KMS-11 (cell line): Measurements from ENCODE around the gene RGS13.

Source experiments
- H2AFZ ChIP-seq: fragments of 200-600 bp; sonication (generic); 2 replicates; pipeline ENCODE4 v1.6.1; 2016; ENCODE audit warnings: antibody characterized with exemption, mixed run types, low read depth
- H3K27ac ChIP-seq: fragments of 200-600 bp; sonication (generic); 2 replicates; pipeline ENCODE4 v1.6.1; 2016; ENCODE audit warnings: mild to moderate bottlenecking, mixed run types
- H3K27me3 ChIP-seq: fragments of 200-600 bp; sonication (generic); 2 replicates; pipeline ENCODE4 v1.6.1; 2017; ENCODE audit warnings: mild to moderate bottlenecking, low read depth, mixed run types, moderate library complexity; ENCODE audit not compliant: insufficient read depth
- H3K36me3 ChIP-seq: fragments of 200-600 bp; sonication (generic); 2 replicates; pipeline ENCODE4 v1.6.1; 2017; ENCODE audit warnings: mild to moderate bottlenecking, mixed run types; ENCODE audit not compliant: insufficient read depth
- H3K4me1 ChIP-seq: fragments of 200-600 bp; sonication (generic); 2 replicates; pipeline ENCODE4 v1.6.1; 2016; ENCODE audit warnings: mild to moderate bottlenecking, low read depth, mixed run types; ENCODE audit not compliant: poor library complexity, severe bottlenecking
- H3K4me2 ChIP-seq: fragments of 200-600 bp; sonication (generic); 2 replicates; pipeline ENCODE4 v1.7.0; 2016; ENCODE audit warnings: mild to moderate bottlenecking, mixed run types
- H3K4me3 ChIP-seq: fragments of 200-600 bp; sonication (generic); IDR thresholded peaks from 2 replicates; pipeline ENCODE4 v1.6.1; 2017; ENCODE audit warnings: low read depth, low read length, mixed read lengths; ENCODE audit not compliant: insufficient read depth
- H3K79me2 ChIP-seq: fragments of 200-600 bp; sonication (generic); 2 replicates; pipeline ENCODE4 v1.6.1; 2016; ENCODE audit warnings: low read depth, mixed run types; ENCODE audit not compliant: insufficient read depth
- H3K9ac ChIP-seq: fragments of 200-600 bp; sonication (generic); 2 replicates; pipeline ENCODE4 v1.6.1; 2016; ENCODE audit warnings: mild to moderate bottlenecking, mixed run types
- H4K20me1 ChIP-seq: fragments of 200-600 bp; sonication (generic); 2 replicates; pipeline ENCODE4 v1.6.1; 2016; ENCODE audit warnings: mild to moderate bottlenecking, mixed run types; ENCODE audit not compliant: insufficient read depth
- CTCF ChIP-seq: fragments of 200-600 bp; sonication (generic); conservative IDR thresholded peaks from 2 replicates; pipeline ENCODE4 v1.6.1; 2017; ENCODE audit warnings: low read depth, mild to moderate bottlenecking, antibody characterized with exemption, low read length, moderate library complexity, mixed read lengths

RGS13 gene

GRCh38 chr1:192697771-192698170 lies 61.8 kb downstream of the RGS13 start:
- Histone ChIP-seq H3K36me3 (no peaks in the 10 kb centered on the region), H2AFZ (no peak overlapping the region), H3K4me2 (no peak overlapping the region), H3K4me3 (no peak overlapping the region), H4K20me1 (no peaks in the 10 kb centered on the region), H3K27me3 (no peaks in the 10 kb centered on the region), H3K79me2 (no peaks in the 10 kb centered on the region), H3K9ac (no peak overlapping the region), H3K27ac (no peak overlapping the region), H3K4me1 (peaks cover 23% of the 10 kb centered on the region)
- no peak for TF ChIP-seq CTCF

GRCh38 chr1:192698731-192699130 lies 62.8 kb downstream of the RGS13 start:
- no peak overlapping the region for H3K9ac ChIP-seq

GRCh38 chr1:192700834-192701271 lies 64.9 kb downstream of the RGS13 start:
- TF ChIP-seq CTCF, result no peak

More at GRCh38 chr1:192698731-192699130, 62.8 kb downstream of the RGS13 start:
- no peak overlapping the region for H2AFZ ChIP-seq
- no peak overlapping the region for H3K4me3 ChIP-seq
- H3K27ac ChIP-seq, result no peak overlapping the region
- H3K4me1 ChIP-seq, result peaks cover 33% of the 10 kb centered on the region
- H3K27me3 ChIP-seq, result no peaks in the 10 kb centered on the region
- TF ChIP-seq CTCF, result no peak
- no peaks in the 10 kb centered on the region for H3K79me2 ChIP-seq
- H3K4me2 ChIP-seq, result no peak overlapping the region
- H4K20me1 ChIP-seq, result no peaks in the 10 kb centered on the region
- no peaks in the 10 kb centered on the region for H3K36me3 ChIP-seq

GRCh38 chr1:192702212-192702902 lies 66.4 kb downstream of the RGS13 start:
- Histone ChIP-seq H3K27ac (no peak overlapping the region), H3K4me3 (no peak overlapping the region), H4K20me1 (no peaks in the 10 kb centered on the region), H3K9ac (no peak overlapping the region), H2AFZ (no peak overlapping the region), H3K4me1 (peaks cover 46% of the 10 kb centered on the region), H3K36me3 (no peaks in the 10 kb centered on the region), H3K4me2 (no peak overlapping the region; the same call in 1 of the 2 replicates), H3K79me2 (no peaks in the 10 kb centered on the region), H3K27me3 (no peaks in the 10 kb centered on the region)
- no peak for TF ChIP-seq CTCF

More at GRCh38 chr1:192700834-192701271, 64.9 kb downstream of the RGS13 start:
- Histone ChIP-seq H3K79me2 (no peaks in the 10 kb centered on the region), H3K36me3 (no peaks in the 10 kb centered on the region), H3K27me3 (no peaks in the 10 kb centered on the region), H2AFZ (no peak overlapping the region), H3K27ac (no peak overlapping the region), H4K20me1 (no peaks in the 10 kb centered on the region), H3K4me2 (0 out of 2 replicates have a peak overlapping the region, but pooled peaks have one; percentile 15), H3K9ac (no peak overlapping the region), H3K4me1 (peaks cover 46% of the 10 kb centered on the region), H3K4me3 (no peak overlapping the region)
